ENCODE results near the gene PTDSS2. TPM values are rescaled to one million over a fixed set of nuclear protein-coding genes. Genes with fewer than 3 reads are reported as not detected.
"Not testable (repeated sequence)": the region's sequence is repeated elsewhere in the genome, so short reads cannot be mapped to it uniquely, and the experiment has no call there.

PTDSS2 gene
- total RNA-seq, 3 donors from 2014 or later, result 25.7 to 30.9 (median 29.1) TPM

- H3K9me3 Mint-ChIP-seq, result no peaks in the 10 kb centered on the region
- peaks cover 27% of the 10 kb centered on the region for H3K4me1 Mint-ChIP-seq (ENCODE audit: low read depth)
- H3K27me3 Mint-ChIP-seq (ENCODE audit: low read depth), result no peaks in the 10 kb centered on the region
- no peak overlapping the region for H3K4me3 Mint-ChIP-seq
- DNase-seq (no peak), ATAC-seq (no peak)
- H3K36me3 Mint-ChIP-seq (ENCODE audit: insufficient read depth), result no peaks in the 10 kb centered on the region
These were observed 40.2 kb upstream of the PTDSS2 start for GRCh38 chr11:409600-410483.

- not testable (repeated sequence) for H3K27me3 Mint-ChIP-seq (ENCODE audit: low read depth); DNase-seq; H3K36me3 Mint-ChIP-seq (ENCODE audit: insufficient read depth); H3K4me3 Mint-ChIP-seq; H3K9me3 Mint-ChIP-seq; ATAC-seq
- peaks cover 31% of the 10 kb centered on the region for H3K4me1 Mint-ChIP-seq (ENCODE audit: low read depth)
These were observed 39.4 kb upstream of the PTDSS2 start for GRCh38 chr11:410711-411110.

- not testable (repeated sequence) for DNase-seq; H3K36me3 Mint-ChIP-seq (ENCODE audit: insufficient read depth); H3K9me3 Mint-ChIP-seq; H3K27me3 Mint-ChIP-seq (ENCODE audit: low read depth); H3K4me3 Mint-ChIP-seq; ATAC-seq
- peaks cover 36% of the 10 kb centered on the region for H3K4me1 Mint-ChIP-seq (ENCODE audit: low read depth)
These were observed 38.6 kb upstream of the PTDSS2 start for GRCh38 chr11:411520-411919.

- Mint-ChIP-seq H3K27me3 (ENCODE audit: low read depth) (no peaks in the 10 kb centered on the region), H3K9me3 (no peaks in the 10 kb centered on the region), H3K4me1 (ENCODE audit: low read depth) (peaks cover 35% of the 10 kb centered on the region), H3K4me3 (no peak overlapping the region), H3K36me3 (ENCODE audit: insufficient read depth) (no peaks in the 10 kb centered on the region)
- ATAC-seq (no peak), DNase-seq (no peak)
These were observed 37.4 kb upstream of the PTDSS2 start for GRCh38 chr11:412641-413119.

GRCh38 chr11:413120-414081, 36.7 kb upstream of the PTDSS2 start:
- Mint-ChIP-seq H3K36me3 (ENCODE audit: insufficient read depth) (no peaks in the 10 kb centered on the region), H3K9me3 (no peaks in the 10 kb centered on the region), H3K4me1 (ENCODE audit: low read depth) (peaks cover 33% of the 10 kb centered on the region), H3K27me3 (ENCODE audit: low read depth) (no peaks in the 10 kb centered on the region), H3K4me3 (peak overlapping the region; percentile 71)
- no peak for DNase-seq
- ATAC-seq, result no peak

GRCh38 chr11:414318-414857, 35.7 kb upstream of the PTDSS2 start:
- H3K4me3 Mint-ChIP-seq, result peak overlapping the region; percentile 90
- no peaks in the 10 kb centered on the region for H3K27me3 Mint-ChIP-seq (ENCODE audit: low read depth)
- peaks cover 33% of the 10 kb centered on the region for H3K4me1 Mint-ChIP-seq (ENCODE audit: low read depth)
- peak; percentile 25 to 42 for ATAC-seq
- no peak for DNase-seq
- no peaks in the 10 kb centered on the region for H3K36me3 Mint-ChIP-seq (ENCODE audit: insufficient read depth)
- no peaks in the 10 kb centered on the region for H3K9me3 Mint-ChIP-seq

- H3K9me3 Mint-ChIP-seq, result no peaks in the 10 kb centered on the region
- DNase-seq (no peak), ATAC-seq (no peak)
- no peaks in the 10 kb centered on the region for H3K27me3 Mint-ChIP-seq (ENCODE audit: low read depth)
- H3K4me3 Mint-ChIP-seq, result peak overlapping the region; percentile 90
- no peaks in the 10 kb centered on the region for H3K36me3 Mint-ChIP-seq (ENCODE audit: insufficient read depth)
- peaks cover 31% of the 10 kb centered on the region for H3K4me1 Mint-ChIP-seq (ENCODE audit: low read depth)
These were observed 34.4 kb upstream of the PTDSS2 start for GRCh38 chr11:415640-416041.

- DNase-seq (no peak), ATAC-seq (peak; percentile 5 to 7)
- no peaks in the 10 kb centered on the region for H3K36me3 Mint-ChIP-seq (ENCODE audit: insufficient read depth)
- no peaks in the 10 kb centered on the region for H3K27me3 Mint-ChIP-seq (ENCODE audit: low read depth)
- H3K9me3 Mint-ChIP-seq, result no peaks in the 10 kb centered on the region
- H3K4me1 Mint-ChIP-seq (ENCODE audit: low read depth), result peaks cover 31% of the 10 kb centered on the region
- H3K4me3 Mint-ChIP-seq, result peak overlapping the region; percentile 90
These were observed 33.9 kb upstream of the PTDSS2 start for GRCh38 chr11:416051-416756.

GRCh38 chr11:416757-417621, 33.1 kb upstream of the PTDSS2 start:
- Mint-ChIP-seq H3K36me3 (ENCODE audit: insufficient read depth) (no peaks in the 10 kb centered on the region), H3K4me1 (ENCODE audit: low read depth) (peaks cover 31% of the 10 kb centered on the region), H3K9me3 (no peaks in the 10 kb centered on the region), H3K27me3 (ENCODE audit: low read depth) (no peaks in the 10 kb centered on the region), H3K4me3 (peak overlapping the region; percentile 90)
- DNase-seq, result no peak
- peak; percentile 44 to 51 for ATAC-seq

- DNase-seq, result no peak
- no peaks in the 10 kb centered on the region for H3K36me3 Mint-ChIP-seq (ENCODE audit: insufficient read depth)
These were observed 32.3 kb upstream of the PTDSS2 start for GRCh38 chr11:417652-418342.

GRCh38 chr11:418343-419247, 31.5 kb upstream of the PTDSS2 start:
- no peak for DNase-seq
- no peaks in the 10 kb centered on the region for H3K36me3 Mint-ChIP-seq (ENCODE audit: insufficient read depth)
- no peaks in the 10 kb centered on the region for H3K27me3 Mint-ChIP-seq (ENCODE audit: low read depth)
- ATAC-seq, result no peak
- H3K9me3 Mint-ChIP-seq, result no peaks in the 10 kb centered on the region
- peak overlapping the region; percentile 33 for H3K4me3 Mint-ChIP-seq
- H3K4me1 Mint-ChIP-seq (ENCODE audit: low read depth), result peaks cover 20% of the 10 kb centered on the region

More at GRCh38 chr11:417652-418342, 32.3 kb upstream of the PTDSS2 start:
- no peak for ATAC-seq
- H3K4me1 Mint-ChIP-seq (ENCODE audit: low read depth), result peaks cover 28% of the 10 kb centered on the region
- H3K9me3 Mint-ChIP-seq, result no peaks in the 10 kb centered on the region
- H3K27me3 Mint-ChIP-seq (ENCODE audit: low read depth), result no peaks in the 10 kb centered on the region
- H3K4me3 Mint-ChIP-seq, result peak overlapping the region; percentile 71
